H9 (cell line): ENCODE results near the gene CBLB. TPM values are rescaled to one million over a fixed set of nuclear protein-coding genes. Genes with fewer than 3 reads are reported as not detected.

Experiments used
- DNase-seq: peaks from one replicate; pipeline ENCODE4 v3.0.0-alpha.2; 2017
- H2AFZ ChIP-seq: one replicate; pipeline ENCODE4 v1.6.1; 2013; ENCODE audit warnings: mild to moderate bottlenecking, low read length, control low read depth, moderate library complexity
- H2AK5ac ChIP-seq: 2 replicates; pipeline ENCODE4 v1.6.1; 2013; ENCODE audit warnings: low read length, control low read depth, mixed read lengths; ENCODE audit not compliant: insufficient read length
- H2BK120ac ChIP-seq: one replicate; pipeline ENCODE4 v1.6.1; 2013; ENCODE audit warnings: low read depth, mild to moderate bottlenecking, low read length, control low read depth, inconsistent platforms; ENCODE audit not compliant: poor library complexity, severe bottlenecking
- H2BK12ac ChIP-seq: 2 replicates; pipeline ENCODE4 v1.6.1; 2013; ENCODE audit warnings: low read length, control low read depth, mixed read lengths, low read depth; ENCODE audit not compliant: insufficient read length
- H2BK15ac ChIP-seq: 2 replicates; pipeline ENCODE4 v1.6.1; 2013; ENCODE audit warnings: low read depth, low read length, control low read depth
- H2BK20ac ChIP-seq: one replicate; pipeline ENCODE4 v1.6.1; 2013; ENCODE audit warnings: low read depth, mild to moderate bottlenecking, low read length, control low read depth, inconsistent platforms; ENCODE audit not compliant: poor library complexity, severe bottlenecking
- H2BK5ac ChIP-seq: 2 replicates; pipeline ENCODE4 v1.6.1; 2013; ENCODE audit warnings: low read length, control low read depth, mixed read lengths; ENCODE audit not compliant: insufficient read length
- H3K14ac ChIP-seq: 2 replicates; pipeline ENCODE4 v1.6.1; 2013; ENCODE audit warnings: low read length, control low read depth; ENCODE audit not compliant: insufficient read depth
- H3K18ac ChIP-seq: 2 replicates; pipeline ENCODE4 v1.6.1; 2013; ENCODE audit warnings: low read depth, mild to moderate bottlenecking, mixed read lengths, low read length, control low read depth; ENCODE audit not compliant: insufficient read length
- H3K23ac ChIP-seq: 2 replicates; pipeline ENCODE4 v1.6.1; 2013; ENCODE audit warnings: low read length, control low read depth, mixed read lengths, low read depth; ENCODE audit not compliant: insufficient read length
- H3K23me2 ChIP-seq: 2 replicates; pipeline ENCODE4 v1.6.1; 2013; ENCODE audit warnings: low read depth, mild to moderate bottlenecking, mixed read lengths, low read length, control low read depth; ENCODE audit not compliant: insufficient read length, poor library complexity, severe bottlenecking
- H3K27ac ChIP-seq: 2 replicates; pipeline ENCODE4 v1.5.1; 2013; ENCODE audit warnings: low read length, control low read depth, mixed read lengths, low read depth; ENCODE audit not compliant: insufficient read length
- H3K27me3 ChIP-seq: 2 replicates; pipeline ENCODE4 v1.6.1; 2013; ENCODE audit warnings: low read length, control low read depth, inconsistent platforms; ENCODE audit not compliant: insufficient read depth
- H3K4ac ChIP-seq: 2 replicates; pipeline ENCODE4 v1.6.1; 2013; ENCODE audit warnings: low read depth, mild to moderate bottlenecking, control low read depth, inconsistent platforms, low read length, moderate library complexity
- H3K4me1 ChIP-seq: 2 replicates; pipeline ENCODE4 v1.6.1; 2013; ENCODE audit warnings: low read length, control low read depth, inconsistent platforms; ENCODE audit not compliant: insufficient read depth
- H3K4me2 ChIP-seq: 2 replicates; pipeline ENCODE4 v1.6.1; 2013; ENCODE audit warnings: low read length, control low read depth, mixed read lengths; ENCODE audit not compliant: insufficient read length, insufficient read depth
- H3K56ac ChIP-seq: 2 replicates; pipeline ENCODE4 v1.6.1; 2013; ENCODE audit warnings: low read depth, mild to moderate bottlenecking, mixed read lengths, low read length, control low read depth; ENCODE audit not compliant: insufficient read length
- H3K79me1 ChIP-seq: 2 replicates; pipeline ENCODE4 v1.6.1; 2013; ENCODE audit warnings: low read depth, mild to moderate bottlenecking, moderate library complexity, low read length, control low read depth, inconsistent platforms; ENCODE audit not compliant: insufficient read depth, poor library complexity, severe bottlenecking
- H3K79me2 ChIP-seq: 2 replicates; pipeline ENCODE4 v1.6.1; 2013; ENCODE audit warnings: low read length, control low read depth, inconsistent platforms; ENCODE audit not compliant: insufficient read depth
- H3K9ac ChIP-seq: 2 replicates; pipeline ENCODE4 v1.6.1; 2013; ENCODE audit warnings: low read length, control low read depth, mixed read lengths; ENCODE audit not compliant: insufficient read length; ENCODE audit errors: extremely low read depth
- H3K9me3 ChIP-seq: one replicate; pipeline ENCODE4 v1.6.1; 2013; ENCODE audit warnings: low read depth, low read length, inconsistent platforms; ENCODE audit not compliant: control insufficient read depth
- H3T11ph ChIP-seq: one replicate; pipeline ENCODE4 v1.6.1; 2013; ENCODE audit warnings: mild to moderate bottlenecking, low read length, control low read depth, inconsistent platforms
- H4K20me1 ChIP-seq: one replicate; pipeline ENCODE4 v1.6.1; 2013; ENCODE audit not compliant: control insufficient read depth, insufficient read length, insufficient read depth
- H4K5ac ChIP-seq: 2 replicates; pipeline ENCODE4 v1.6.1; 2013; ENCODE audit warnings: low read depth, mild to moderate bottlenecking, mixed read lengths, low read length, control low read depth; ENCODE audit not compliant: insufficient read length
- H4K8ac ChIP-seq: replicated peaks from 2 replicates; pipeline ENCODE4 v1.6.1; 2013; ENCODE audit warnings: low read length, control low read depth, mixed read lengths, low read depth; ENCODE audit not compliant: insufficient read length
- H4K91ac ChIP-seq: 2 replicates; pipeline ENCODE4 v1.6.1; 2013; ENCODE audit warnings: low read depth, mild to moderate bottlenecking, moderate library complexity, mixed read lengths, low read length, control low read depth; ENCODE audit not compliant: insufficient read length
- H3K27ac Mint-ChIP-seq, 3 experiments: 2 replicates in 2 of 3; 3 replicates in 1 of 3; pipeline ENCODE4 v1.8.0; 2020 to 2021; ENCODE audit warnings: mixed read lengths in 3 of 3, mild to moderate bottlenecking in 1 of 3, moderate library complexity in 1 of 3
- H3K27me3 Mint-ChIP-seq: 2 replicates; pipeline ENCODE4 v1.8.0; 2021; ENCODE audit warnings: low read depth, mild to moderate bottlenecking, moderate library complexity, mixed read lengths
- H3K36me3 Mint-ChIP-seq, 3 experiments: 2 replicates in 2 of 3; 3 replicates in 1 of 3; pipeline ENCODE4 v1.8.0; 2020 to 2021; ENCODE audit warnings: low read depth in 3 of 3, mixed read lengths in 3 of 3; ENCODE audit not compliant: insufficient read depth in 1 of 3
- H3K4me1 Mint-ChIP-seq, 2 experiments: 2 replicates each; pipeline ENCODE4 v1.8.0; 2020; ENCODE audit warnings: mixed read lengths in 2 of 2
- H3K4me3 Mint-ChIP-seq, 2 experiments: 2 replicates in 1 of 2; 3 replicates in 1 of 2; pipeline ENCODE4 v1.8.0; 2020 to 2021; ENCODE audit warnings: mild to moderate bottlenecking in 2 of 2, mixed read lengths in 2 of 2, moderate library complexity in 1 of 2
- H3K9me3 Mint-ChIP-seq, 2 experiments: 2 replicates in 1 of 2; 3 replicates in 1 of 2; pipeline ENCODE4 v1.8.0; 2020; ENCODE audit warnings: mild to moderate bottlenecking in 2 of 2, mixed read lengths in 2 of 2, moderate library complexity in 1 of 2
- CTCF ChIP-seq: fragments of 200-600 bp; sonication (generic); conservative IDR thresholded peaks from 3 replicates; pipeline ENCODE4 v1.8.0; 2021; ENCODE audit warnings: antibody characterized with exemption, mild to moderate bottlenecking
- WGBS: extraction: QIAGEN DNeasy Blood & Tissue Kit; methylation state at CpG from one replicate; pipeline ENCODE4 v1.1.7; 2013; ENCODE audit warnings: missing lambda C conversion rate, low lambda C conversion rate, mixed read lengths; ENCODE audit not compliant: insufficient read length; ENCODE audit errors: extremely low coverage; 5-methylcytosine and 5-hydroxymethylcytosine counted together
- total RNA-seq: library from RNA; stranded (reverse); gene quantifications from 2 replicates; pipeline ENCODE4 v1.2.1, GENCODE V29; 2021

Gene CBLB
- total RNA-seq, 1 experiment from 2014 or later: 25.7 TPM

GRCh38 chr3:105755121-105755886, 113.5 kb downstream of the CBLB start:
- peaks cover 9 to 14% of the 10 kb centered on the region in 2 experiments; a peak in 4 of 5 replicates for H3K9me3 Mint-ChIP-seq
- Histone ChIP-seq H3K18ac (no peak overlapping the region), H3K56ac (no peak overlapping the region), H2AK5ac (no peak overlapping the region), H3K23me2 (peaks cover 3% of the 10 kb centered on the region), H2BK5ac (no peak overlapping the region), H3T11ph (no peak overlapping the region), H3K4me1 (no peaks in the 10 kb centered on the region), H4K8ac (no peak overlapping the region), H3K27ac (no peak overlapping the region), H4K5ac (no peak overlapping the region), H4K91ac (no peak overlapping the region), H3K79me2 (no peaks in the 10 kb centered on the region), H3K4ac (no peak overlapping the region), H2BK120ac (no peak overlapping the region), H2BK20ac (no peak overlapping the region), H3K27me3 (no peaks in the 10 kb centered on the region), H3K4me2 (no peak overlapping the region), H2BK15ac (no peak overlapping the region), H3K79me1 (no peaks in the 10 kb centered on the region), H3K9me3 (peaks cover 9% of the 10 kb centered on the region), H2BK12ac (no peak overlapping the region), H2AFZ (no peak overlapping the region), H3K9ac (no peak overlapping the region), H4K20me1 (no peaks in the 10 kb centered on the region), H3K14ac (no peak overlapping the region), H3K23ac (no peak overlapping the region)
- peaks cover 3 to 11% of the 10 kb centered on the region in 2 experiments; a peak in 3 of 4 replicates for H3K4me1 Mint-ChIP-seq
- no peak overlapping the region for H3K4me3 Mint-ChIP-seq
- H3K27ac Mint-ChIP-seq: no peak overlapping the region
- H3K27me3 Mint-ChIP-seq: no peaks in the 10 kb centered on the region
- DNase-seq: no peak
- no peak for TF ChIP-seq CTCF
- peaks cover 12 to 24% (median 17%) of the 10 kb centered on the region in 3 experiments for H3K36me3 Mint-ChIP-seq
- no CpG with 5 or more reads among the region's 2 CpGs for WGBS
